HT-29 (cell line): ENCODE data around the gene GFOD1. TPM values are rescaled to one million over a fixed set of nuclear protein-coding genes. Genes with fewer than 3 reads are reported as not detected.
A peak's percentile ranks its signal among the peaks of the same experiment; 100 is the strongest.
"Not testable (repeated sequence)": the region's sequence is repeated elsewhere in the genome, so short reads cannot be mapped to it uniquely, and the experiment has no call there.

Source experiments
- DNase-seq: peaks from one replicate; pipeline ENCODE4 v3.0.0-alpha.2; 2015; ENCODE audit warnings: low spot score
- total RNA-seq: library from RNA; depleted of rRNA; stranded (reverse); fragments of >200 nt; shearing (Covaris generic); gene quantifications from 2 replicates; pipeline ENCODE4 v1.2.3, GENCODE V29; 2014

The GFOD1 gene
- total RNA-seq, 1 experiment from 2014 or later = 13.5 TPM

DNA sequence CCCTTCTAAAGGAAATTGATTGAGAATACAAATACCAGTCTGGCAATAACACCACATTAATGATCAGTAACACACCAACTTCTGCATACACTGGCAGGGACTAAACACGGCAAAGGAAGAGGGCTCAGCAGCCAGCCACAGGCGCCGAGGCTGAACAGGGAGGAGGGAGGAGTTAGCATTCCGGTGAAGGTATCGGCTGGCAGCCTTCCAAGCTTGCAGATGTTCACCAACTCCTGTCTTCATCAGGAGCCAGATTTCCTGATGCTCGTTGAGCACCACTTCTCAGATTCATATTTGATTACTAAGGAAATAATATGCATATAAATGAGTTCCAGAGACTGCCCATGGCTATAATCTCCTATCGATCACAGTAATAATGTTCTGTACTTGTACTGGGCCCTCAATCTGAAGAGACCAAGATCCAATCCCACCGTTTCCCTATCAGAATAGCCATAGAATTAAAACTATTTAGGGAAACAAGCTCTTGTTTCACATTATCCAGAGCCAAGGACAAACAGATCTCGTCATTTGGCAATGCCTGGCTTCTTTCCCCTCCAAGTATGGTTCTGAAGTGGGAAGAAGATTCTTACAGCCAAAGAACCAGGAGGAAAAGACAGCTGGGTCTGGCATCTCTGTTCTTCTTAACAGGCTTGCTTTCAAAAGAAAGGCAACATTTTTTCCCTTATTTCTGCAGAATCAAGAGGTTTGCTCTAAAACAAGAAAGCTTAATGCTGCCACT is 42.2 kb downstream of the GFOD1 start:
- DNase-seq = peak; percentile 90

DNA sequence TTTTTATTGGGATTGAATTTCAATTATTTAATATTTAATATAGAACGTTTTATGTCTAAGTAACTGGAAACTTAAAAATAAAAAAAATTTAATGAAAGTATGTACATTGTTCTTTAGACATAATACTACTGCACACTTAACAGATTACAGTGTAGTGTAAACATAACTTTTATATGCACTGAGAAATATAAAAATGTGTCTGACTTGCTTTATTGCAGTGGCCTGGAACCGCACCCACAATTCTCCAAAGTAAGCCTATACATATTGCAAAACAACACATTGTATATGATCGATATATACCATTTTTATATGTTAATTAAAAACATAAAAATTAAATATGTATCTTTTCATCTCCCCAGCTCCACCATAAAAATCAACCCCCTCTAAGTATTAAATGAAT is 42.8 kb downstream of the GFOD1 start:
- DNase-seq = no peak

DNA sequence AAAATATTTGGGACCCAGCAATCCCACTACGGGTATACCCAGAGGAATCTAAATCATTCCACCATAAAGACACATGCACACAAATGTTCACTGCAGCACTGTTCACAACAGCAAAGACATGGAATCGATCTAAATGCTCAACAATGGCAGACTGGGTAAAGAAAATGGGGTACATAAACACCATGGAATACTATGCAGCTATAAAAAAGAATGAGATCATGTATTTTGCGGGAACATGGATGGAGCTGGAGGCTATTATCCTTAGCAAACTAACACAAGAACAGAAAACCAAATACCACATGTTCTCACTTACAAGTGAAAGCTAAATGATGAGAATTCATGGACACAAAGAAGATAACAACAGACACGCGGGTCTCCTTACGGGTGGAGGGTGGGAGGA is 43.4 kb downstream of the GFOD1 start:
- DNase-seq = not testable (repeated sequence)

GRCh38 chr6:13441778-13442177 is 45.6 kb downstream of the GFOD1 start:
- no peak for DNase-seq

- DNase-seq = no peak
Measured at GRCh38 chr6:13439644-13440043, 47.8 kb downstream of the GFOD1 start.

- no peak for DNase-seq
Measured at GRCh38 chr6:13438126-13438525, 49.3 kb downstream of the GFOD1 start.

GRCh38 chr6:13437218-13437996 is 50.0 kb downstream of the GFOD1 start:
- DNase-seq = no peak

- no peak for DNase-seq
Measured at GRCh38 chr6:13436399-13437217, 50.8 kb downstream of the GFOD1 start.

- no peak for DNase-seq
Measured at GRCh38 chr6:13435477-13436246, 51.7 kb downstream of the GFOD1 start.

- no peak for DNase-seq
Measured at GRCh38 chr6:13434777-13435176, 52.6 kb downstream of the GFOD1 start.

- not testable (repeated sequence) for DNase-seq
Measured at GRCh38 chr6:13434135-13434775, 53.1 kb downstream of the GFOD1 start.

DNA sequence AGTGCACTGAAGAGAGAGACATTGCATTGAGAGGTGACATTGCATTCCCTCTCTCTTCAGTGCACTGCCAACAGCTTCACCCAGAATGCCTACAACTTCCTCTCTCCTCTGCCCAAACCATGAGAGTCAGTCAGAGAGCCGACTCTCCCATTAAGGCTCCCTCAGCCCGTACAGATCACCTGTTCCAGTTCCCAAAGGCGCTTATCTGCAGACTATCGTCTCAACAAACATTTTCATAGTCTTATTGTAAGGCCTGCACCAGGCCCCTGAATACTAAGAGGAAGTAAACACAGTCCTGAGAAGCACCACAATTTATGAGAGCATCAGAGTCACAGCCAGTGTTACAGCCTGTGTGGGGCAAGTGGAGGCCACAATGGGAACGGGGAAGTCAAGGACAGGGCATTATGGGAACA is 53.7 kb downstream of the GFOD1 start:
- DNase-seq = no peak

DNA sequence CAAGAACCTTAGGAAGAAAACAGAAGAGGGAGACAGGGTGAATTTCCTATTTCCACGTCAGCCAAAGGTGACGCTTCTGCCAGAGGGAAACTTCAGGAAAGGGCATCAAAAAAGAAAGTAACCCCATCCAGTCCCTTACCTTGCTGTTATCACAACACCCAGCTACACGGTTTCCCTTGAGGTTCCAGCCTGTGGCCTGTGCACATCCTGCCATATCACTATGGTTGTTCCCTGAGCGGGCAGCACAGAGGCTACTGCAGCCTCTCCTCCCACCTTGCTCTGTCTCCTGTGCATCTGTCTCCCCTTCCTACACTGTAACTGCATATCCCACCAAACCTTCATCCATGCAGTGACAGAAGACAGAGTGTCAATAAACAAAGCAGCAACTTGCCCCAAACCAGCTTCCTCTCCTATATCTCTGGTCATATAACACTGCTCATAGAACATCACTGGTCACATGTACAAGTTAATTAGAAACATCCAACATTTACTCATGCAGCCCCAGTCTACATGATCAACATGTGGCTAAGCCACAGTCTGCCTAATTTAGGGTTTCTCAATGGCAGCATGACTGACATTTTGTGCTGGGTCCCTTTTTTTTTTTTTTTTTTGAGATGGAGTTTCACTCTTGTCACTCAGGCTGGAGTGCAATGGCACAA is 54.7 kb downstream of the GFOD1 start:
- DNase-seq = no peak

DNA sequence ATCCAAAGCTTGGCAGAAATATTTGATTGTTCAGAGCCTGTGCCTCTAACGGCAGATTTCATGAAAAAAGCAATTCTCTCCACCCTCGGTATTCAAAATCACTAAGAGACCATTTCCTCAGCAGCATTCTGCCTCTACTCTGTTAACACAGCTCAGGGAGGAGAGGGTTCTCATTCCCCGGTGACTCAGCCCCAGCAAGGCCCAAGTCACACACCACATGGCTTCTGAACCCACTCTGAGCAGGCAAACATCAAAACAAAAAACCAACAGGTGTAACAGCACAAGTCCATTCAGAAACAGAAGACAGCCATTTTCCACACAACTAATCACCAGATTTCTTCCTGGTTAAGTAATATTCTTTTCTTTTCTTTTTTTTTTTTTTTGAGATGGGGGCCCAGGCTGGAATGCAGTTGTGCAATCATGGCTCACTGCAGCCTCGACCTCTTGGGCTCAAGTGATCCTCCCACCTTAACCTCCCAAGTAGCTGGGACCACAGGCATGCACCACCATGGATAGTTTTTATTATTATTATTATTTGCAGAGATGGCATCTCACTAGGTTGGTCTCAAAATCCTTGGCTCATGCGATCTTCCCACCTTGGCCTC is 55.4 kb downstream of the GFOD1 start:
- no peak for DNase-seq

DNA sequence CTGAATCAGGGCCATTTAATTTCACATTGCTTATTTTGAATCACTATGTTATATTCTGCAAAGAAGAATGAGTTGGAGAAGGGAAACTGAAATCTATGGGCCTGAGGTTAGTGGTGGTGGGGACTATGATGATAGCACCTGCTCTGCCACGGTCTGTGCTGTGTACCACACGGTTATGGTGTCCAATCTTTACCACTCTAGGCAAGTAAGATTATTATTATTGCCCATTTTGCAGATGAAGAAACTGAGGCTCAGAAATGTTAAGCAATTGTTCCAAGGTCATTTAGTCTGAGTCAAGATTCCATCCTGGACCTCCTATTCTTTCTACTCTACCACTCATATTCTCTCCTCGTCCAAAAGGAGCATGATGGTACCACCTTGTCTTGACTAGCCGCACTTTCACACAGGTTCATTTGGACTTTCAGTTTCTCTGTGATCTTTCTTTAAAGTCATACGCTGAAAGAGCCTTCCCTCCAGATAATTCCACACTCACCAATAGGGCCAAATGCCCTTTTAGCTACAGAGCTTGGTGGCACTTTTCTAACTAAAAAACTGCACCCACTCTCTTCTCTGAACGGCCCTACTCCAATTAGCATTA is 56.2 kb downstream of the GFOD1 start:
- no peak for DNase-seq

- no peak for DNase-seq
Measured at GRCh38 chr6:13429406-13429753, 58.0 kb downstream of the GFOD1 start.

DNA sequence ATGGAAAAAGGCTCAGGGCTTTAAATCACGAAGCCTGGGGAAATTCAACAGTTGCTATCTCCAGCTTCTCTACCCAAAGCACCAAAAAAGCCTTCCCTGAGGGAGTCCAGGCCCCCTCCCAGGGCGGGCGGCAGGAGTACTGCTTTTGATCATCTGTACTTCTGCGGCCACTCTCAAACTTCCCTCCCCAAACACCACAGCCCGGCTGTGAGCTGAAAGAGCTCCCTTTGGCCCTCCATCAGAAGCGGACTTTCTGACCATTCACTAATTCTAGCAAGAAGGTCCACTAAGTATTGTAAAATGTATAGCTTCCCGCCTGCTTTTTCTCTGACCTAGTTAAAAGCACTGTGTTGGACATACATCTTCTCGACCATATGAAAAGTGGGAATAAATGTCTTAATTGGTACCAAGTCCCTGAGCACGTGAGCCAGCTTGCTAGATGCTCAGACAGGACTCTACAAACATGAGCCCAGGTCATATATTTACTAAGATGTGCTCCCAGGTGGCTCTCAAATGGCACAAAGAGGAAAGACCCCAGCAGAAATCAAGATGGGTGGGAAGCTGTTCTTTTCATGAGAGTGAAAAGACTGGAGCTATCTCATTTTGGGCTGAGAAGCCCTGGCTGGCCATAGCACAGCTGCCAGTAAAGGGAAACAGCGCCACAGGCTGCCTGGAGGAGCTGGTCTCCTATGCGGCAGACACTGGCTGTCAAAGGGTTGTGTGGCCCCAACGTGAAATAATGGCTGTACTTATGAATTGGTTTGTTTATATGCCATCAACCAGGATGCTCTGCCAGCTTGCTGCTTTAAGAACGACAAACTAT is 58.6 kb downstream of the GFOD1 start:
- DNase-seq = no peak

DNA sequence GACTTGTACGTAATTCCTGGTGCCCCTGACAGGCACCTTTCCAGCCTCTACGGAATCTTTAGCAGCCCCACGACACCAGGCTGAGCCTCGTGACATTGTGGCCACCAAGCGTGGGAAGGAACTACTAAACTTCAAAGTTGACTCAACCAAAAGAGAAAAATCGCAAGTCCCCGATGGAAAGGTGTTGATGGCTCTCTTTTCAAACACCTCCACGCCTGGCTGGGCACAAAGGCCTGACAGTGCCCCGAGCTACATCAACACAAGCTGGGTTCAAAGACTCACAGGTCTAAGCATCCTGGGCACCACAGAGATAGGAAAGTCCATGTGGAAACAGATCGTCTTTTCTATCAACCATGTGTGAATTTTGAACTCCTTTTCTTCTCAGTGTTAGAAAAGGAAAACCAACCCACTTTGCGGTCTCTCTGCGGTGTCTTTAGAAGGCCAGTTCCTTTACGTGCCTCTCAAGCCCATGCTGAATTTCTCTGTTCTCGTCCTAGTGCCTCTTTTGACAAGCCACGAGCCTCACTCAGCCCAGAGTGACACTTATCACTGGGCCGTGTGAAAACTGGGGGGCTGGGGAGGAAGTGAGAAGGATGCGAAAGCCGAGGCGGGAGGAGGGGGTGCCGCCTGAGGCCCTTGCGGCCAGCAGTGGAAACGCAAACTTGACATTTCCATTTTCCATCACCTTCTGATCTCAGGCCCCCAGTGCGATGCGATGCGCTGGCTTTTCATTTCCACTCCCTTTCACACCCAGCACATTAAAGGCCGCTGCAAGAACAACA is 59.4 kb downstream of the GFOD1 start:
- DNase-seq = no peak
